ENCODE data around the gene VPS35L. TPM values are rescaled to one million over a fixed set of nuclear protein-coding genes. Genes with fewer than 3 reads are reported as not detected.

Gene VPS35L
- total and polyA plus RNA-seq, 2 donors (not counting 1 experiment from before 2014, with no cell fraction given), result 17.5 to 62.1 TPM

GRCh38 chr16:19698480-19699465 lies 143.3 kb downstream of the VPS35L start:
- Histone ChIP-seq H3K36me3 (replicated peaks in 1 of 2; ENCODE audit: control extremely low read depth in 1 of 2, control insufficient read depth in 1 of 2, extremely low read depth in 1 of 2, insufficient read depth in 2 of 2, low read length in 1 of 2) (peaks cover 0 to 48% of the 10 kb centered on the region in 2 experiments), H3K79me2 (ENCODE audit: control insufficient read depth, insufficient read depth, low read length) (no peaks in the 10 kb centered on the region), H3K27ac (ENCODE audit: low read length in 2 of 2) (no peak overlapping the region), H4K20me1 (ENCODE audit: control insufficient read depth, insufficient read depth, low read length, poor library complexity, severe bottlenecking) (no peaks in the 10 kb centered on the region), H3K4me2 (replicated peaks; ENCODE audit: low read depth, low read length, poor library complexity, severe bottlenecking) (no peak overlapping the region), H3K9me3 (ENCODE audit: control extremely low read depth in 1 of 3, control insufficient read depth in 2 of 3, insufficient read depth in 1 of 3, low read length in 2 of 3) (no peaks in the 10 kb centered on the region), H3K27me3 (replicated peaks in 1 of 4; ENCODE audit: control extremely low read depth in 1 of 4, control insufficient read depth in 3 of 4, insufficient read depth in 4 of 4, low read length in 3 of 4) (no peaks in the 10 kb centered on the region), H2AFZ (ENCODE audit: insufficient read depth, low read depth, low read length, poor library complexity, severe bottlenecking) (no peak overlapping the region), H3K9ac (ENCODE audit: low read length) (no peak overlapping the region), H3K4me1 (ENCODE audit: control insufficient read depth in 2 of 2, insufficient read depth in 2 of 2, low read length in 2 of 2) (no peaks in the 10 kb centered on the region), H3K4me3 (ENCODE audit: control extremely low read depth in 1 of 5, extremely low read depth in 1 of 5, insufficient read depth in 1 of 5, low read depth in 2 of 5, low read length in 4 of 5) (no peak overlapping the region)
- Mint-ChIP-seq H3K9me3 (ENCODE audit: insufficient read depth) (no peaks in the 10 kb centered on the region), H3K27ac (no peak overlapping the region), H3K4me1 (no peaks in the 10 kb centered on the region), H3K4me3 (no peak overlapping the region), H3K27me3 (no peaks in the 10 kb centered on the region)
- TF ChIP-seq CTCF (IDR thresholded peaks at IDR 0.05), result no peak
- TF ChIP-seq EZH2 (IDR thresholded peaks at IDR 0.05; ENCODE audit: borderline replicate concordance, insufficient read depth, low read depth, low read length, poor library complexity, severe bottlenecking), result no peak
- intact Hi-C loops (cut with micrococcal nuclease), result no loop called here
- CTCF ChIA-PET, result interaction anchor here (0.9 kb wide), 1 partner anchor 10 kb away, joined by 3 read pairs; no protein-coding TSS in a partner anchor
- 83% methylated on average over 17 of the region's 19 CpGs for WGBS (ENCODE audit: insufficient coverage)
- no peak for DNase-seq
- POLR2A ChIA-PET, result no interaction called here
- no peak for ATAC-seq (ENCODE audit: low read depth)

- ChIA-PET CTCF (no interaction called here), POLR2A (no interaction called here)
- no peak overlapping the region for H3K9ac ChIP-seq (ENCODE audit: low read length)
- TF ChIP-seq CTCF (IDR thresholded peaks at IDR 0.05) (no peak), EZH2 (IDR thresholded peaks at IDR 0.05; ENCODE audit: borderline replicate concordance, insufficient read depth, low read depth, low read length, poor library complexity, severe bottlenecking) (no peak)
- H3K4me1 ChIP-seq (ENCODE audit: control insufficient read depth in 2 of 2, insufficient read depth in 2 of 2, low read length in 2 of 2), result no peaks in the 10 kb centered on the region
- H3K4me2 ChIP-seq (replicated peaks; ENCODE audit: low read depth, low read length, poor library complexity, severe bottlenecking), result no peak overlapping the region
- no peaks in the 10 kb centered on the region for H4K20me1 ChIP-seq (ENCODE audit: control insufficient read depth, insufficient read depth, low read length, poor library complexity, severe bottlenecking)
- no peak overlapping the region for H3K4me3 Mint-ChIP-seq
- H2AFZ ChIP-seq (ENCODE audit: insufficient read depth, low read depth, low read length, poor library complexity, severe bottlenecking), result no peak overlapping the region
- WGBS (ENCODE audit: insufficient coverage), result 96% methylated on average over 8 of the region's 8 CpGs
- no peaks in the 10 kb centered on the region for H3K27me3 Mint-ChIP-seq
- no peak overlapping the region for H3K4me3 ChIP-seq (ENCODE audit: control extremely low read depth in 1 of 5, extremely low read depth in 1 of 5, insufficient read depth in 1 of 5, low read depth in 2 of 5, low read length in 4 of 5)
- peaks cover 0 to 53% of the 10 kb centered on the region in 2 experiments for H3K36me3 ChIP-seq (replicated peaks in 1 of 2; ENCODE audit: control extremely low read depth in 1 of 2, control insufficient read depth in 1 of 2, extremely low read depth in 1 of 2, insufficient read depth in 2 of 2, low read length in 1 of 2)
- no peaks in the 10 kb centered on the region for H3K27me3 ChIP-seq (replicated peaks in 1 of 4; ENCODE audit: control extremely low read depth in 1 of 4, control insufficient read depth in 3 of 4, insufficient read depth in 4 of 4, low read length in 3 of 4)
- ATAC-seq (ENCODE audit: low read depth), result no peak
- no peaks in the 10 kb centered on the region for H3K9me3 ChIP-seq (ENCODE audit: control extremely low read depth in 1 of 3, control insufficient read depth in 2 of 3, insufficient read depth in 1 of 3, low read length in 2 of 3)
- H3K79me2 ChIP-seq (ENCODE audit: control insufficient read depth, insufficient read depth, low read length), result no peaks in the 10 kb centered on the region
- H3K9me3 Mint-ChIP-seq (ENCODE audit: insufficient read depth), result no peaks in the 10 kb centered on the region
- no peaks in the 10 kb centered on the region for H3K4me1 Mint-ChIP-seq
- H3K27ac Mint-ChIP-seq, result no peak overlapping the region
- intact Hi-C loops (cut with micrococcal nuclease), result no loop called here
- no peak for DNase-seq
- H3K27ac ChIP-seq (ENCODE audit: low read length in 2 of 2), result no peak overlapping the region
These were observed 144.0 kb downstream of the VPS35L start for GRCh38 chr16:19699472-19699871.
